Neural cell (in vitro differentiated cells): ENCODE data around the gene ZNF175.

Experiments used
- CTCF ChIP-seq: fragments of 450-650 bp; IDR thresholded peaks from 2 replicates; pipeline ENCODE4 v1.5.1; 2014; ENCODE audit warnings: antibody characterized with exemption, mild to moderate bottlenecking, moderate library complexity; ENCODE audit not compliant: poor library complexity, severe bottlenecking
- EP300 ChIP-seq: fragments of 450-650 bp; conservative IDR thresholded peaks from 2 replicates; pipeline ENCODE4 v1.6.1; 2014; ENCODE audit warnings: antibody characterized with exemption, mild to moderate bottlenecking, moderate library complexity; ENCODE audit not compliant: poor library complexity, severe bottlenecking
- EZH2 ChIP-seq: fragments of 200-600, 300-800 bp; shearing (Covaris generic), sonication (generic); IDR thresholded peaks from 2 replicates; pipeline ENCODE4 v1.6.1; 2014; ENCODE audit warnings: antibody characterized with exemption, low read length, borderline replicate concordance, mild to moderate bottlenecking; ENCODE audit not compliant: insufficient read depth, poor library complexity, severe bottlenecking
- MXI1 ChIP-seq: fragments of 450-650 bp; conservative IDR thresholded peaks from 2 replicates; pipeline ENCODE4 v1.6.1; 2014; ENCODE audit warnings: antibody characterized with exemption, mild to moderate bottlenecking; ENCODE audit not compliant: poor library complexity, severe bottlenecking
- POLR2AphosphoS5 ChIP-seq: IDR thresholded peaks from 2 replicates; pipeline ENCODE4 v1.6.1; 2012
- RAD21 ChIP-seq: fragments of 450-650 bp; conservative IDR thresholded peaks from 2 replicates; pipeline ENCODE4 v1.6.1; 2014; ENCODE audit warnings: antibody characterized with exemption, mild to moderate bottlenecking, moderate library complexity
- SMC3 ChIP-seq: fragments of 450-650 bp; conservative IDR thresholded peaks from 2 replicates; pipeline ENCODE4 v1.6.1; 2014; ENCODE audit warnings: antibody characterized with exemption, mild to moderate bottlenecking, moderate library complexity; ENCODE audit not compliant: poor library complexity
- TAF1 ChIP-seq: IDR thresholded peaks from 2 replicates; pipeline ENCODE4 v1.6.1; 2012; ENCODE audit warnings: low read depth

DNA sequence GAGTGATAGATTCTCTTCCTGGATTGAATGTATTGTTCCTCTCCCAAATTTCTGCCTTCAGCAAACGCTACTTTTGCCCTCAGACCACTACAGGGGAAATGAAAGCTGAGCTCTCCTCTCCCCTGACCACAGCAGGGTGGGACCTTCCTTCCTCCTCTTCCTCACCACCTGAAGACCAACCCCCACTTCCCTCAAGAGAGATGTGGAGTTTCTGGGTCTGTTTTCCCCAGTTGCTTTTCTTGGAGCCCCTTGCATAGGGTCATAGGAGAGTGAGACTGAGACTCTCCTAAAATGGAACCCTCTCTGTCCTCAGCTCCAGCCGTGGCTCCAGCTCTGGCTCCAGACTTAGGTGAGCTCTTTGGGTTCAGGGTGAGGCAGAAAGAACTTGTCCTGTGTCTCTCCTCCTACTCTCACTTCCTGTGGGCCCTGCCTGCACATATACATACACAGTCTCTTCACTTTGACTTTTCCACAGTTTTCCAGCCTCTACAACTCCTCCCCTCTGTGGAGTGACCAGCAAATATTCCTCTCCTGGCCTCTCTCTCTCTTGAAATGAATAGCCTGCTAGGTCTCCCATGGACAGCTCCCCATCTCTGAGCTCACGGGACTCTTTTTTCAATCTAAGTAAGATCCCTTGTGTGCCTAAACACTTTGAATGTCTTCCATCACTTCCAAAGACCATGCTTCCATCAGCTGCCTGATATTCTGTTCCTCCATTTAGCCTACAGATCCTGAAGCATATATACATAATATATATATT lies 19.2 kb upstream of the ZNF175 start:
- TF ChIP-seq CTCF, result no peak
- TF ChIP-seq MXI1, result no peak
- TF ChIP-seq EZH2, result no peak
- no peak for TF ChIP-seq RAD21
- no peak for TF ChIP-seq TAF1
- TF ChIP-seq EP300, result no peak
- no peak for TF ChIP-seq POLR2AphosphoS5
- no peak for TF ChIP-seq SMC3
